GM18520 (cell line): ENCODE data around the gene NRROS.

Experiments used
- ATAC-seq: cut with Tn5 transposase; IDR thresholded peaks from one replicate; pipeline ENCODE4 v1.9.1; 2021; ENCODE audit not compliant: unreplicated experiment

NRROS gene

GRCh38 chr3:196645897-196646665 is 6.6 kb downstream of the NRROS start:
- no peak for ATAC-seq

DNA sequence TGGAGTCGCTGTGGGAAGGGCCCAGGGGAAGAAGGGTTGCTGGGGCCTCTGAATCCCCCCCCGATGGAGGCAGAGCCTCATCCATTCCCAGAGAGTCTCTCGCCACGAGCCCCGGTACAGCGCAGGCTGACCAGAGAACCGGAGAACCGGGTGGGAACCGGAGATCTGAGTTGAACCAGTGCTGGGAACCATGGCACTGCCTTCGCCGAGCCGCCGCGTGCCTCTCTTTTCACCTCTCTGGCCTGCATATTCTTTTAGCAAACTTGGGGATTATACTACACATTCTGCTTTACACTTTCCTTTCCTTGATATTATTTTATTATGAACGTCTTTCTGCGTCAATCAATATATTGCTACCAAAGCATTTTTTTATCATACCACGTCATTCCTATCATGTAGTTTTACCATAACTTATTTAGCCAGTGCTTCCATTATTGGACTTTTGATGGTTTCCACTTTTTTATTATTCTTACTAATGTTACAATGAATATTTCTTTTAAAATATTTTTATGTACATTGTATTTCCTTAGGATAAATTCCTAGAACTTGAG is 7.2 kb downstream of the NRROS start:
- ATAC-seq, result no peak

DNA sequence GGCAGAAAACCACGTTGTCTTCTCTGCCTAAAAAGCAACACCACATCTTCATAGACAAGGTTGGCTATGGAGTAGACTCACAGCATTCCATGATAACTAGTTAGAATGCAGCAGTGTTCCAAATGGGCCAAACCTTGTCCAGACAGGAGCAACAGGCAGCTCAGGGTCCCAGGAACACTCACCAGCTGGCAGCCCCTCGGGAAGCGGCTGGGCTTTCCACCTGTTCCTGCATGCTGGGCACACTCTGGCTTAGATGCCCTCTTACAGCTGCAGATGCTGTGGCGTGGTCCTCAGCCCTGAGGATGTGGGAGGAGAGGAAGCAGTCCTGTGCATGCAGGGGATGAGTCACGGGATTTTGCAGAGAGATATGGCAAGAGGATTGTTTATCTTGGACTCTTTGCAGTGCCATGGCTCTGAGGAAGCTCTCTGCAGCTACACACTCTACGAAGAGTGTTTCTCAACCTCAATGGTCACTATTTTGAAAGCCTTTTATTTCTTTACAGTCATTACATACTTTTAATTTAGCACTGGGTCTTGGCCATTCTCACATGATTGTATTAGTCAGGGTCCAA is 11.3 kb downstream of the NRROS start:
- no peak for ATAC-seq

DNA sequence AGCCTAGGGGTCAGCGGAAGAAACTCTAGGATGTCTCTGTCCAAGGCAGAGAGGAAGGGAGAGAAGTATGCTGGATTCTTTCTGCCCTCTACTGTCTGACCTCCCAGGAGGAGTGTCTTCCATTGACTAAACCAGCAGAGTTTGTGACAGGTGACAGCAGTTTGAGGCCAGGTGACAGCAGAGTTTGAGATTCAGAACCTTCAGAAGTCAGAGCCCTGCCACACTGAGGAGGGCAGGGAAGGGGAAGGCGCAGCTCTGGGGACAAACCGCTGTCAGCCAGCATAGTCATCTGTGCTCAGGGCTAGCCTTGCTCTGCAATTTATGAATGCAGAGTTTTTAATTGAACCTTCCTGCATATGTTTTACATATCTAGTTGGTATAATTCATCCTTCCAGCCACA is 12.3 kb downstream of the NRROS start:
- no peak for ATAC-seq

- ATAC-seq, result no peak
Observed at GRCh38 chr3:196652961-196653795, 13.7 kb downstream of the NRROS start.

DNA sequence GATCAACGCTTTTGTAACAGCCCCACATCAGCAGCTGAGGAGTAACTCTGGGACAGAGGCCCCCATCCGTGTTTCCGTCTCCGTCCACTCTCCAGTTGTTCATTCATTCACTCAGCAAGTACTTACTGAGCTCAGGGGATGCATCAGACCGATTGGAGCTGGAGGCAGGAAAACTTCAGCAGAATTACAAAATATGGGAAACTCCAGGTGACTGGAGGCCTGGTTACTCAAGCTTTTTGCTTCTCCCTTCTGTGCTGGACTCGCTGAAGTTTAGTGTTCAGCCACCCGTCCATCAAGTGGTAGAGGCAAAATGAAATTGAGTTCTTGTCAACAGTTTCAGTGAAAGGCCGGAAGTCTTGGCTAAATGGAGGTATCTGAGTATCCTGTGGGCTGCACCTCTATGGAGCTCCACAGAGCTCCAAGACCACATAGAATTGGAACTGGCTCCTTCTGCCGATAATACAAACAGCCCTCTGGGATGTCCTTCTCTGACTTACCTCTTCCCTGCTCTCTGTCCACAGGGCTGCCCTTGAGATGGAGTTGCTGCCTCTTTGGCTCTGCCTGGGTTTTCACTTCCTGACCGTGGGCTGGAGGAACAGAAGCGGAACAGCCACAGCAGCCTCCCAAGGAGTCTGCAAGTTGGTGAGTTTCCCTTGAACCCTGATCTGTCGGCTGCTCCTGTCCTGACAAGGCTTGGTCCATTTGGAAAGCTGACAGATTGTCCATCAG is 14.7 kb downstream of the NRROS start:
- ATAC-seq, result no peak

DNA sequence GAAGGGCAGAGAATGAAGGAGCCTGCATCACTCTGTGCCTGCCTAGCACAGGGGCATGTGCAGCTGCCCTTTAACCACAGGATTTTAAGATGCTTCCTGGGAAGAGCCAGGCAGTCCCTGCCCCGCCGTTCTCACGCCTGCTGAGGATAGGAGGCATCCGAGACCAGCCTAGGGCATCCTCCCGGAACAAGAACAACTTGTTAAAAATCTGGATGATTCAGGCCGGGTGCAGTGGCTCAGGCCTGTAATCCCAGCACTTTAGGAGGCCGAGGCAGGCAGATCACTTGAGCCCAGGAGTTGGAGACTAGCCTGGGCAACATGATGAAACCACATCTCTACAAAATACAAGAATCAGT is 15.2 kb downstream of the NRROS start:
- no peak for ATAC-seq

DNA sequence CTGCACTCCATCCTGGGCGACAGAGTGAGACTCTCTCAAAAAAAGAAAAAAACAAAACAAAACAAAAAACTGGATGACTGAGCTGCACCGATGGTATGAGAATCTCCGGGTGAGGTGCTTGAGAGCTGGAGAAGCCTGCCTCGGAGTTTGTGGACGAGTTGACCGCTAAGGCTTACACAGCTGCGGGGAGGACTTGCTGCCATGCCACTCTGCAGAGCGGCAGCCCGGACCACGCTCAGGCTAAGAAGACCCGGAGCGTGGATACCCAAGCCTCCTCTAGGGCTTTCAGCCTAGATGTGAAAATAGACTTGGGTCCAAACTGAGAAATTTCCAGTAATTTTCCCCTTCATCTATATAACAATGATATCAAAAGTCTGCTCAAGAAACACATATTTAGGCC is 16.0 kb downstream of the NRROS start:
- no peak for ATAC-seq

DNA sequence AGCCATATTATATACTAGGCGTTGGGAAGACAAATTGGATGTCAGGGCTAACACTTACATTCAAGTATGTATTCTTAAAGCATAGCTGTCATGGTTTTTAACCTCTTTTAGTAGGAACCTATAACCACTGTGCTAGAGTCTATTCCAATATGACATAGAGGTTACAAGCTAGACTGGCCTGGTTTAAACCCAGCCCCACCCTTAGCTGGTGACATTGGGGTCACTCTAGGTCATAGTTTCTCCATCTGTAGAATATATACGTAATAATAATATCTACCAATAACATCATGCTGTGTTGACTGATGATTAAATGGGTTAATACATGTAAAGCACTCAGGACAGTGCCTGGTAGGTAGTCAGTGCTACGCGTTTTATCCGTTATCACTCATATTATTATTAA is 16.7 kb downstream of the NRROS start:
- ATAC-seq, result no peak

GRCh38 chr3:196659901-196660351 is 20.4 kb downstream of the NRROS start:
- ATAC-seq, result no peak

DNA sequence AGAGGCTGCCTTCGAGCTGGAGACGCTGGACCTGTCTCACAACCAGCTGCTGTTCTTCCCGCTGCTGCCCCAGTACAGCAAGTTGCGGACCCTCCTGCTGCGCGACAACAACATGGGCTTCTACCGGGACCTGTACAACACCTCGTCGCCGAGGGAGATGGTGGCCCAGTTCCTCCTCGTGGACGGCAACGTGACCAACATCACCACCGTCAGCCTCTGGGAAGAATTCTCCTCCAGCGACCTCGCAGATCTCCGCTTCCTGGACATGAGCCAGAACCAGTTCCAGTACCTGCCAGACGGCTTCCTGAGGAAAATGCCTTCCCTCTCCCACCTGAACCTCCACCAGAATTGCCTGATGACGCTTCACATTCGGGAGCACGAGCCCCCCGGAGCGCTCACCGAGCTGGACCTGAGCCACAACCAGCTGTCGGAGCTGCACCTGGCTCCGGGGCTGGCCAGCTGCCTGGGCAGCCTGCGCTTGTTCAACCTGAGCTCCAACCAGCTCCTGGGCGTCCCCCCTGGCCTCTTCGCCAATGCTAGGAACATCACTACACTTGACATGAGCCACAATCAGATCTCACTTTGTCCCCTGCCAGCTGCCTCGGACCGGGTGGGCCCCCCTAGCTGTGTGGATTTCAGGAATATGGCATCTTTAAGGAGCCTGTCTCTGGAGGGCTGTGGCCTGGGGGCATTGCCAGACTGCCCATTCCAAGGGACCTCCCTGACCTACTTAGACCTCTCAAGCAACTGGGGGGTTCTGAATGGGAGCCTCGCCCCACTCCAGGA is 21.1 kb downstream of the NRROS start:
- ATAC-seq, result no peak

- no peak for ATAC-seq
Observed at GRCh38 chr3:196661400-196661799, 21.9 kb downstream of the NRROS start.

DNA sequence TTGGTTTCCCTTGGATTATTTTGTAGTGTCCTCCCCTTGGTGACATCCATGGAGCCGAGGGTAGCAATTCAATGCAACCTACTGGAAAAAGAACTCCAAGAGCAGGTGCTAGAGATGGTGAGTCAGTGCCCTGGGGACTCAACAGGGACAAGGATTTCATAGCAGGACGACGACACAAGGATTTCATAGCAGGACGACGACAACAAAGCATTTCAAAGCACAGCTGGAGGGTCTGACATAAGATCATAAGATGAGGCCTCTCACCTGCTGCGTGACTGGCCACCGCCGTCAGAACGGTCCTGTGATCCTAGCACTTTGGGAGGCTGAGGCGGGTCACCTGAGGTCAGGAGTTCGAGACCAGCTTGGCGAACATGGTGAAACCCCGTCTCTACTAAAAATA is 22.5 kb downstream of the NRROS start:
- no peak for ATAC-seq

DNA sequence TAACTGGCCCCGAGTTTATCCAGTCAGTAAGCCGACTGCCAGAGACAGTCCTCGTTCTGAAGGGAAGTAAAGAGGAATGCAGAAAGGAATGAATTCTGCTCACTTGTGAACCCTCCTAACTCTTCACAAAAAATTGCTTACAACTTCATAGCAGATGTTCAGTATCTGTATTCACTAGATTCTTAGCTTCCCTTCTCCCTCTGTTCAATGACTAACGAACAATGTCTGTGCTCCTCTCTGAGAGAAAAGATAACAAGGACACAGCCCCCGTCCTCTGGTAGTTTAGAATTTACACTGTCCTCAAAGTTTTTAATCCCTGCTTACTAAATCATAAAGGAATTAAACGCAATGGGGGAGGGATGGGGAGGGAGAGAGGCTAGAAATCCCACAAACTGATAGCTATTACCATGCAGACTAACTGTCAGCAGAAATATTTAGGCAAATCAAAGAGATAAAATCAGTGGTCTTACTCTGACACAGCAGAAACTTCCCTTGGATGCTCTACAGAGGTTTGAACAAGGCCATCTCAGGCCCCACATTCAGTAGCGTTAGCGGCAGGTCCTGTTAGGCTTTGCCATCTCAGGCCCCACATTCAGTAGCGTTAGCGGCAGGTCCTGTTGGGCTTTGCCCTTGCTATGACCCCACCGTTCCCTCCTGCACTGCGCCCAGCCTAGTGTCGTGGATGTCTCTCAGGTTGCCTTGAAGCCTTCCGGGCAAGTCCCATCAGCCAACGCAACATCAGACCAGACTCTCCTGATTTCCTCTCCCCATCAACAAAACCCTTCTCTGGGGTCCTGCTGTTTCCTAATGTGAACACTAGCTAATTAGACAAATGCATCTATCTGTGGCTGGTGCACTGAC is 23.4 kb downstream of the NRROS start:
- ATAC-seq, result no peak

GRCh38 chr3:196666001-196666867 is 26.7 kb downstream of the NRROS start:
- ATAC-seq, result no peak

GRCh38 chr3:196667056-196667825 is 27.7 kb downstream of the NRROS start:
- ATAC-seq, result no peak

GRCh38 chr3:196670339-196670738 is 30.8 kb downstream of the NRROS start:
- ATAC-seq, result no peak

- ATAC-seq, result no peak
Observed at GRCh38 chr3:196673632-196674031, 34.1 kb downstream of the NRROS start.
